ENCODE data around the gene DOCK4. TPM values are rescaled to one million over a fixed set of nuclear protein-coding genes. Genes with fewer than 3 reads are reported as not detected.

The DOCK4 gene
- total RNA-seq, 1 experiment from 2014 or later, result 20.4 TPM

DNA sequence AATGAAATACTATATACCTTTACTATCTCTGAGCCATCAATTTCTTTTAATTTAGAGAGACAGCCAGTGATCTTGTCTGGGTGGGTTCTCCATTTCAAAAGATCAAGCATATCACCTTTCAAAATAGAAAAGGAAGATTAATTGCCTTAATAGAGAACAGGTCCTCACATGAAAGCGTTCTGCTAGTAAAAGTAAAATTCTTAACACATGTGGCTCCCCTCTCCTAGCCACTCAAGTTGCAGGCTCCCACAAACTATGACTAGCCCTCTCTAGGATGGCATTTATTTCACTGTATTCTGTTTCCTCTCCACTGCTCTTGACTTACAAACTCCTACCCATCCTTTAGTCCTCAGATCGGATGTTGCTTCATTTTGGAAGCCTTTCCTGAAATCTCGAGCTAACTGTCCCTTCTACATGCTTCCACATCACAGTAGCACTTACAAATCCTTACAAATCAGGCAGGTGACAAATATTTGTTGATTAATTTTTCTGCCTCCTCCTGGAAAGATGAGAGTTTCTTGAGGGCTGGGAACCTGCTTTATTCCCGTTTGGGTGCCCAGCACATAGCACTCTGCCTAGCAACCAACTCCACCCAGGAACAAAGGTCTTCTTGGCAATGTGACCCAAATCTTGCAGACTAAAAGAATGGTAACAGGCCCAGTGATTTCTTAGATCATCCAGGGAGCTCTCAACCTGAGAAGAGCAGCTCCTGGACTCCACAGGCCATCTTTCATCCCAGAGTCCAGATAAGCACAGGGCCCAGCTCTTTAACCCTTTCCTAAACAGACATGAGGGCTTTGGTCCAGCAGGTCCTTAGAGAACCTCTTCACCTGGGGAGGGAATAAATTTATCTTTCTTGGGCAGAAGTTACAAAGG, 333.5 kb downstream of the DOCK4 start (continued):
- TF ChIP-seq, protein P1, sequence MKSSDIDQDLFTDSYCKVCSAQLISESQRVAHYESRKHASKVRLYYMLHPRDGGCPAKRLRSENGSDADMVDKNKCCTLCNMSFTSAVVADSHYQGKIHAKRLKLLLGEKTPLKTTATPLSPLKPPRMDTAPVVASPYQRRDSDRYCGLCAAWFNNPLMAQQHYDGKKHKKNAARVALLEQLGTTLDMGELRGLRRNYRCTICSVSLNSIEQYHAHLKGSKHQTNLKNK (CRISPR knock-in tag; IDR thresholded peaks at IDR 0.05), result no peak
- TF ChIP-seq ESRRA (CRISPR knock-in tag; IDR thresholded peaks at IDR 0.05; ENCODE audit: borderline replicate concordance), result no peak
- no peak for TF ChIP-seq JUN (CRISPR knock-in tag; IDR thresholded peaks at IDR 0.05)
- no peak for TF ChIP-seq GRHL2 (CRISPR knock-in tag; IDR thresholded peaks at IDR 0.05; ENCODE audit: insufficient replicate concordance, severe bottlenecking)
- no peak for TF ChIP-seq ELF4 (CRISPR knock-in tag; IDR thresholded peaks at IDR 0.05; ENCODE audit: low read depth)
- TF ChIP-seq CREB1 (CRISPR knock-in tag; IDR thresholded peaks at IDR 0.05), result no peak
- TF ChIP-seq, protein P2, sequence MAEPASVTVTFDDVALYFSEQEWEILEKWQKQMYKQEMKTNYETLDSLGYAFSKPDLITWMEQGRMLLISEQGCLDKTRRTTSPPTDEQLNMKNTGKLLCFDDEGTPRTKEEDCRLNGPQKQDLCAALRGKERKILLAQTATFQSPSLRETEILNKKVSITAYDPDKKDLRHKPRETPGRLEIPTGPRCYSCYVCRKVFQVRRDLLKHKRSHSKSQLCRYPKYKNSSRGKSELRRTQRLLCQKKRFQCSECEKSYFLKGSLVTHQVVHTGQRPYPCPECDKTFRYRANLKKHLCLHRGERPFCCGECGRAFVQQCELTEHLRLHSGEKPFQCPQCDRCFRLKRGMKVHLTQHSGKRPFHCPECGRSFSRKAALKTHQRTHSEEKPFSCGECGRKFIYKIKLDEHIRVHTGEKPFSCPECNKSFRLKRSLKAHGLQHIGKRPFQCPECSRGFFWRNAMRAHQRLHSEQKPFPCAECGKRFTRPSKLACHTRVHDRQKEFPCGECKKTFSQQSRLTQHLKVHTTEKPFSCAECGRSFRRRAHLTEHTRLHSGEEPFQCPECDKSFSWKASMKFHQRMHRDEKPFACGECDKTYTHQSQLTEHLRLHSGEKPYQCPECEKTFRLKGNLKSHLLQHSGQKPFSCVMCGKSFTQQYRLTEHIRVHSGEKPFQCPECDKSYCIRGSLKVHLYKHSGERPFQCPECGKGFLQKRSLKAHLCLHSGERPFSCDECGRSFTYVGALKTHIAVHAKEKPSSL (CRISPR knock-in tag; conservative IDR thresholded peaks at IDR 0.05), result no peak
- TF ChIP-seq ZNF317 (CRISPR knock-in tag; IDR thresholded peaks at IDR 0.05; ENCODE audit: borderline replicate concordance, low read depth), result no peak

DNA sequence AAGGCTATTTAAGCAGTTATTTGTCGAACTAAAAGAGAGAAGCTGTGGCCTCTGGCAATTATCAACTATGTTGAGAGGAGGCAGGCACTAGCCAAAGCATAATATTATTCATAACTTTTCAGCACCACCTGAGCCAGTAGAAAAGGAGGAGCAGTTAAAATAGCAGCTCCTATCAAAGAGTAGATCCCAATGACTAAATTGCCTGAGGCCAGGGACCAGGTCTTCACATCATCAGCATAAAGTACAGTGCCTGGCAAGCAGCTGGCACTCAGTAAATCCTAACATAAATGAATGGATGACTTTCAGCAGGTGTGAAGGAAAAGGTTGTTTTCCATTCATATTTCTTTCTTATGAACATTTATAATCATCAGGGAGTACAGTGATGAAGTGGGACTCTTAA, 334.9 kb downstream of the DOCK4 start:
- ChIA-PET POLR2A (no interaction called here), CTCF (interaction anchor here (1.6 kb wide), 1 partner anchor 16 kb away, joined by 5 read pairs; no protein-coding TSS in a partner anchor)
- TF ChIP-seq ESRRA (CRISPR knock-in tag; IDR thresholded peaks at IDR 0.05; ENCODE audit: borderline replicate concordance), result no peak
- no peak for TF ChIP-seq ELF4 (CRISPR knock-in tag; IDR thresholded peaks at IDR 0.05; ENCODE audit: low read depth)
- TF ChIP-seq, protein P3, sequence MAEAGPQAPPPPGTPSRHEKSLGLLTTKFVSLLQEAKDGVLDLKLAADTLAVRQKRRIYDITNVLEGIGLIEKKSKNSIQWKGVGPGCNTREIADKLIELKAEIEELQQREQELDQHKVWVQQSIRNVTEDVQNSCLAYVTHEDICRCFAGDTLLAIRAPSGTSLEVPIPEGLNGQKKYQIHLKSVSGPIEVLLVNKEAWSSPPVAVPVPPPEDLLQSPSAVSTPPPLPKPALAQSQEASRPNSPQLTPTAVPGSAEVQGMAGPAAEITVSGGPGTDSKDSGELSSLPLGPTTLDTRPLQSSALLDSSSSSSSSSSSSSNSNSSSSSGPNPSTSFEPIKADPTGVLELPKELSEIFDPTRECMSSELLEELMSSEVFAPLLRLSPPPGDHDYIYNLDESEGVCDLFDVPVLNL (CRISPR knock-in tag; IDR thresholded peaks at IDR 0.05; ENCODE audit: borderline replicate concordance, low read depth), result no peak
- no peak for TF ChIP-seq NR3C1 (CRISPR knock-in tag; conservative IDR thresholded peaks at IDR 0.05; ENCODE audit: low read depth)
- TF ChIP-seq, protein P4, sequence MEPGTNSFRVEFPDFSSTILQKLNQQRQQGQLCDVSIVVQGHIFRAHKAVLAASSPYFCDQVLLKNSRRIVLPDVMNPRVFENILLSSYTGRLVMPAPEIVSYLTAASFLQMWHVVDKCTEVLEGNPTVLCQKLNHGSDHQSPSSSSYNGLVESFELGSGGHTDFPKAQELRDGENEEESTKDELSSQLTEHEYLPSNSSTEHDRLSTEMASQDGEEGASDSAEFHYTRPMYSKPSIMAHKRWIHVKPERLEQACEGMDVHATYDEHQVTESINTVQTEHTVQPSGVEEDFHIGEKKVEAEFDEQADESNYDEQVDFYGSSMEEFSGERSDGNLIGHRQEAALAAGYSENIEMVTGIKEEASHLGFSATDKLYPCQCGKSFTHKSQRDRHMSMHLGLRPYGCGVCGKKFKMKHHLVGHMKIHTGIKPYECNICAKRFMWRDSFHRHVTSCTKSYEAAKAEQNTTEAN (CRISPR knock-in tag; IDR thresholded peaks at IDR 0.05), result no peak
- TF ChIP-seq, protein P5, sequence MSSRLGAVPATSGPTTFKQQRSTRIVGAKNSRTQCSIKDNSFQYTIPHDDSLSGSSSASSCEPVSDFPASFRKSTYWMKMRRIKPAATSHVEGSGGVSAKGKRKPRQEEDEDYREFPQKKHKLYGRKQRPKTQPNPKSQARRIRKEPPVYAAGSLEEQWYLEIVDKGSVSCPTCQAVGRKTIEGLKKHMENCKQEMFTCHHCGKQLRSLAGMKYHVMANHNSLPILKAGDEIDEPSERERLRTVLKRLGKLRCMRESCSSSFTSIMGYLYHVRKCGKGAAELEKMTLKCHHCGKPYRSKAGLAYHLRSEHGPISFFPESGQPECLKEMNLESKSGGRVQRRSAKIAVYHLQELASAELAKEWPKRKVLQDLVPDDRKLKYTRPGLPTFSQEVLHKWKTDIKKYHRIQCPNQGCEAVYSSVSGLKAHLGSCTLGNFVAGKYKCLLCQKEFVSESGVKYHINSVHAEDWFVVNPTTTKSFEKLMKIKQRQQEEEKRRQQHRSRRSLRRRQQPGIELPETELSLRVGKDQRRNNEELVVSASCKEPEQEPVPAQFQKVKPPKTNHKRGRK (CRISPR knock-in tag; IDR thresholded peaks at IDR 0.05; ENCODE audit: borderline replicate concordance), result no peak
- TF ChIP-seq OVOL2 (CRISPR knock-in tag; IDR thresholded peaks at IDR 0.05; ENCODE audit: borderline replicate concordance), result no peak
- TF ChIP-seq, protein P6, sequence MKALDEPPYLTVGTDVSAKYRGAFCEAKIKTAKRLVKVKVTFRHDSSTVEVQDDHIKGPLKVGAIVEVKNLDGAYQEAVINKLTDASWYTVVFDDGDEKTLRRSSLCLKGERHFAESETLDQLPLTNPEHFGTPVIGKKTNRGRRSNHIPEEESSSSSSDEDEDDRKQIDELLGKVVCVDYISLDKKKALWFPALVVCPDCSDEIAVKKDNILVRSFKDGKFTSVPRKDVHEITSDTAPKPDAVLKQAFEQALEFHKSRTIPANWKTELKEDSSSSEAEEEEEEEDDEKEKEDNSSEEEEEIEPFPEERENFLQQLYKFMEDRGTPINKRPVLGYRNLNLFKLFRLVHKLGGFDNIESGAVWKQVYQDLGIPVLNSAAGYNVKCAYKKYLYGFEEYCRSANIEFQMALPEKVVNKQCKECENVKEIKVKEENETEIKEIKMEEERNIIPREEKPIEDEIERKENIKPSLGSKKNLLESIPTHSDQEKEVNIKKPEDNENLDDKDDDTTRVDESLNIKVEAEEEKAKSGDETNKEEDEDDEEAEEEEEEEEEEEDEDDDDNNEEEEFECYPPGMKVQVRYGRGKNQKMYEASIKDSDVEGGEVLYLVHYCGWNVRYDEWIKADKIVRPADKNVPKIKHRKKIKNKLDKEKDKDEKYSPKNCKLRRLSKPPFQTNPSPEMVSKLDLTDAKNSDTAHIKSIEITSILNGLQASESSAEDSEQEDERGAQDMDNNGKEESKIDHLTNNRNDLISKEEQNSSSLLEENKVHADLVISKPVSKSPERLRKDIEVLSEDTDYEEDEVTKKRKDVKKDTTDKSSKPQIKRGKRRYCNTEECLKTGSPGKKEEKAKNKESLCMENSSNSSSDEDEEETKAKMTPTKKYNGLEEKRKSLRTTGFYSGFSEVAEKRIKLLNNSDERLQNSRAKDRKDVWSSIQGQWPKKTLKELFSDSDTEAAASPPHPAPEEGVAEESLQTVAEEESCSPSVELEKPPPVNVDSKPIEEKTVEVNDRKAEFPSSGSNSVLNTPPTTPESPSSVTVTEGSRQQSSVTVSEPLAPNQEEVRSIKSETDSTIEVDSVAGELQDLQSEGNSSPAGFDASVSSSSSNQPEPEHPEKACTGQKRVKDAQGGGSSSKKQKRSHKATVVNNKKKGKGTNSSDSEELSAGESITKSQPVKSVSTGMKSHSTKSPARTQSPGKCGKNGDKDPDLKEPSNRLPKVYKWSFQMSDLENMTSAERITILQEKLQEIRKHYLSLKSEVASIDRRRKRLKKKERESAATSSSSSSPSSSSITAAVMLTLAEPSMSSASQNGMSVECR (CRISPR knock-in tag; IDR thresholded peaks at IDR 0.05; ENCODE audit: borderline replicate concordance), result no peak
- no peak for TF ChIP-seq GRHL2 (CRISPR knock-in tag; IDR thresholded peaks at IDR 0.05; ENCODE audit: insufficient replicate concordance, severe bottlenecking)
- TF ChIP-seq, protein P7, sequence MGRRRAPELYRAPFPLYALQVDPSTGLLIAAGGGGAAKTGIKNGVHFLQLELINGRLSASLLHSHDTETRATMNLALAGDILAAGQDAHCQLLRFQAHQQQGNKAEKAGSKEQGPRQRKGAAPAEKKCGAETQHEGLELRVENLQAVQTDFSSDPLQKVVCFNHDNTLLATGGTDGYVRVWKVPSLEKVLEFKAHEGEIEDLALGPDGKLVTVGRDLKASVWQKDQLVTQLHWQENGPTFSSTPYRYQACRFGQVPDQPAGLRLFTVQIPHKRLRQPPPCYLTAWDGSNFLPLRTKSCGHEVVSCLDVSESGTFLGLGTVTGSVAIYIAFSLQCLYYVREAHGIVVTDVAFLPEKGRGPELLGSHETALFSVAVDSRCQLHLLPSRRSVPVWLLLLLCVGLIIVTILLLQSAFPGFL (CRISPR knock-in tag; IDR thresholded peaks at IDR 0.05; ENCODE audit: borderline replicate concordance), result no peak
- TF ChIP-seq EMX1 (CRISPR knock-in tag; IDR thresholded peaks at IDR 0.05), result no peak
- no peak for TF ChIP-seq SP1 (CRISPR knock-in tag; conservative IDR thresholded peaks at IDR 0.05)
- TF ChIP-seq FOXP1 (CRISPR knock-in tag; IDR thresholded peaks at IDR 0.05; ENCODE audit: borderline replicate concordance), result no peak
- no peak for TF ChIP-seq SOX15 (CRISPR knock-in tag; IDR thresholded peaks at IDR 0.05)
- no peak for TF ChIP-seq JUN (CRISPR knock-in tag; IDR thresholded peaks at IDR 0.05)
- TF ChIP-seq, protein P8, sequence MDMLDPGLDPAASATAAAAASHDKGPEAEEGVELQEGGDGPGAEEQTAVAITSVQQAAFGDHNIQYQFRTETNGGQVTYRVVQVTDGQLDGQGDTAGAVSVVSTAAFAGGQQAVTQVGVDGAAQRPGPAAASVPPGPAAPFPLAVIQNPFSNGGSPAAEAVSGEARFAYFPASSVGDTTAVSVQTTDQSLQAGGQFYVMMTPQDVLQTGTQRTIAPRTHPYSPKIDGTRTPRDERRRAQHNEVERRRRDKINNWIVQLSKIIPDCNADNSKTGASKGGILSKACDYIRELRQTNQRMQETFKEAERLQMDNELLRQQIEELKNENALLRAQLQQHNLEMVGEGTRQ (CRISPR knock-in tag; IDR thresholded peaks at IDR 0.05), result no peak

More for the DNA sequence above, 334.9 kb downstream of the DOCK4 start:
- no peak overlapping the region for H3K27ac Mint-ChIP-seq
- DNase-seq (ENCODE audit: low spot score) (no peak), ATAC-seq (no peak)
- H3K27me3 Mint-ChIP-seq (ENCODE audit: low read depth), result no peaks in the 10 kb centered on the region
- H3K4me1 Mint-ChIP-seq, result peaks cover 36% of the 10 kb centered on the region
- peaks cover 6% of the 10 kb centered on the region; the same call in 1 of the 2 replicates for H3K9me3 Mint-ChIP-seq
- no peak overlapping the region for H3K4me3 Mint-ChIP-seq
- H3K36me3 Mint-ChIP-seq, result peaks cover 13% of the 10 kb centered on the region
